ENCODE measurements around the gene MED16.
"Not testable (repeated sequence)": the region's sequence is repeated elsewhere in the genome, so short reads cannot be mapped to it uniquely, and the experiment has no call there.

The MED16 gene

DNA sequence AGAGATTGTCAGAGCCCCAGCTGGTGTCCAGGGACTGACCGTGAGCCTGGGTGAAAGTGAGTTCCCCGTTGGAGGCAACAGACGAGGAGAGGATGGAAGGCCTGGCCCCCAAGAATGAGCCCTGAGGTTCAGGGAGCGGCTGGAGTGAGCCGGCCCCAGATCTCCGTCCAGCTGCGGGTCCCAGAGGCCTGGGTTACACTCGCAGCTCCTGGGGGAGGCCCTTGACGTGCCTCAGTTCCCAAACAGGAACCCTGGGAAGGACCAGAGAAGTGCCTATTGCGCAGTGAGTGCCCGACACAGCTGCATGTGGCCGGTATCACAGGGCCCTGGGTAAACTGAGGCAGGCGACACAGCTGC, 42.0 kb downstream of the MED16 start:
- no peak for DNase-seq

DNA sequence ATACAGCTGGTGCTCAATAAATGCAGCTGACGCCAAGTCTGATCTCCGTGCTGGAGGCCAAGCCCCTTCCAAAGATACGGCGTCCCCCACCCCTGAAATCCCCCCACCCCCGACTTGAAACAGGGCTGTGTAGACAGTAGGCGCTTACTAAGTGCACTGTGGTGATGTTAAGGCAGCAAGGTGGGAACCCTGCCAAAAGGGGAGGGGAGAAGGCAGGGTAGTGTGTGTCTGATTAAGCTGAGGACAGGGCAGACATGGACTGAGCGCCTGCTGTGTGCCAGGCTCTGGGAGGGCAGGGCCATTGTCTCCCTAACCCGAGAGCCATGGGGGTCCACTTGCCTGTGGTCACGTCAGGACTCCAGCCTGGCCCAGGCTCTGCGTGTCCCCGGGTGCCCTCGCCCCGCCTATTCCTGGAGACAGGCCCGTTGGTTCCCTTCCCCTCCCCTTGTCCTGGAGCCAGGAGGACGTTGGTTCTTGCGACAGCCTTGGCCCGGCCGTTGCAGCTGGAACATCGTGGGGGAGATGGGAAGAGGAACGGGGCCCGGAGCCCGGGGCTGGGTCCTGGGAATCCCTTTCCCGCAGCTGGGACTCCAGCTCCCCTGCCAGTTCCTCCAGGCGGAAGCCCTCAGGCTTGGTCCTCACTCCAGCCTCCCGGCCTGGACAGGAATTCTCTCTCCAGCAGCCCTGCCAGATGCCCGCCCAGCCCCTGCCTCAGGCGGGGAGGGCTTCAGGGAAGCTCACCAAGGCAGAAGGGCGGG, 42.6 kb downstream of the MED16 start:
- DNase-seq: peak; percentile 38

DNA sequence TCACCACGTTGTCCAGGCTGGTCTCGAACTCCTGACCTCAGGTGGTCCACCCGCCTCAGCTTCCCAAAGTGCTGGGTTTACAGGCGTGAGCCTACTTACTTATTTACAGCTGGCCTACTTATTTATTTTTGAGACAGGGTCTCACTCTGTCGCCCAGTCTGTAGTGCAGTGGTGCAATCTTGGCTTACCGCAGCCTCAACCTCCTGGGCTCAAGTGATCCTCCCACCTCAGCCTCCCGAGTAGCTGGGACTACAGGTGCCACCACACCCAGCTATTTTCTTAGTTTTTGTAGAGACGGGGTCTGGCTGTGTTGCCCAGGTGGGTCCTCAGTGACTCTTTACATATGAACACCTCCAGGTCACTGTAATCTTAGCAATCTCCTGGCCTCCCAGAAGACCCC, 43.8 kb downstream of the MED16 start:
- not testable (repeated sequence) for DNase-seq

DNA sequence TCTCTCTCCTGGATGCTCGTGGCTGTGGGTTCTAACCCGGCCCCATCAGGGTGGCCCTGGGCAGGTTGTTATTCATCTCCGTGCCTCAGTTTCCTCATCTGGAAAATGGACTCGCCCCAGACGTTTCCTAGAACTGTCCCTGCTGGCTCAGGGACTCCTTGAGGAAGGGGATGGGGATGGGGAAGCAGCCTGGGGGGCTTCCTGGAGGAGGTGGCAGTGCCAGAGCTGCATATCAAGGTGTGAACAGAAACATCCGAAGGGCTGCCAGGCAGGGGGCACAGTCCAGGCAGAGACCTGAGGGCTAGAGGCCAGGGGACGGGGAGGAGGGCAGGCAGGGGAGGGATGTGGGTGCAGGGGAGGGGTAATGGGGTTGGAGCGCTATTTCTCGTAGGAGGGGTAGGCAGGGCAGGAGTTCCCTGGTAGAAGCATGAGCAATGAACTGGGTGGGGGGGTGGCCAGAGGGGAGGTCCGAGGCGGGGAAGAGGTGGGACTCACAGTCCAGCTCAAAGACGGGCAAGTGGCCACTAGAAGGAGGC, 44.5 kb downstream of the MED16 start:
- DNase-seq: no peak

DNA sequence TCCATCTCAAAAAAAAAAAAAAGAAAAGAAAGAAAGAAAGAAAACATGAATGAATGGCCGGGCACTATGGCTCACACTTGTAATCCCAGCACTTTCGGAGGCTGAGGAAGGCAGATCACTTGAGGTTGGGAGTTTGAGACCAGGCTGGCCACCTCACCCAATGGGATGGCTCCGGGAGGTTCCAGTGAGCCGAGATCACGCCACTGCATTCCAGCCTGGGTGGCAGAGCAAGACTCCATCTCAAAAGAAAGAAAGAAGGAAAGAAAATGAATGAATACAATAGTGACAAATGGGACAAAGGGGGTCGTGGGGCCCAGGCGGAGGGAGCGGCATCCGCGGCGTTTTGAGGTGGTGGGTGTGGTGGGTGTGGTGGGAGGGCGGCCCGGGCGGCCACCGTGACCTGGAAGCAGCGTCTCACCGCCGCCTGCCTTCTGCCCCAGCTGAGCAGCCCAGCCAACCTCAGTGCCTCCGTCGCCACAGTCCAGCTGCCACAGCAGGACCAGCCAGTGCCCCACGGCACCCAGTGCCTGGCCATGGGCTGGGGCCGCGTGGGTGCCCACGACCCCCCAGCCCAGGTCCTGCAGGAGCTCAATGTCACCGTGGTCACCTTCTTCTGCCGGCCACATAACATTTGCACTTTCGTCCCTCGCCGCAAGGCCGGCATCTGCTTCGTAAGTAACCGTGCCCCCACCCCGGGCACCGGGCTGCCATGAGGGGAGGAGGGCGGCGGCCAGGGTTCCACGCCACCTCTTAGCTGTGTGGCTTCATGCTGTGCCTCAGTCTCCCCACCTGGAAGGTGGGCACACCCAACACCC, 47.1 kb downstream of the MED16 start:
- no peak for DNase-seq

DNA sequence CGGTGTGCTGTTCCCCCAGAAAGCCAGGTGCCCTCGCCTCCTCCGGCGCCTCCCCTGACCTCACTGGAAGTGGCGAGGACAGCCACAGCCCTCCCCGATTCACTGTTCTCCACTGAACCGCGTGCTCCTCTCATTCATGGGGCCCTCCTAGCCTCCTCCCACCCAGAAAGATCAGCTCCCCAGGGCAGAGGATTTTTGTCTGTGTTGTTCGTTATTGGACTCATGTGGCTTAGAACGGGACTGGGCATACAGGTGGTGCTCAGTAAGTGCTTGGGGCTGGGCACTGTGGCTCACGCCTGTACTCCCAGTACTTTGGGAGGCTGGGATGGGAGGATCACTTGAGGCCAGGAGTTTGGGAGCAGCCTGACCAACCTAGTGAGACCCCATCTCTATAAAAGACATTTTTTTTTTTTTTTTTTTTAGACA, 48.4 kb downstream of the MED16 start:
- DNase-seq: no peak

DNA sequence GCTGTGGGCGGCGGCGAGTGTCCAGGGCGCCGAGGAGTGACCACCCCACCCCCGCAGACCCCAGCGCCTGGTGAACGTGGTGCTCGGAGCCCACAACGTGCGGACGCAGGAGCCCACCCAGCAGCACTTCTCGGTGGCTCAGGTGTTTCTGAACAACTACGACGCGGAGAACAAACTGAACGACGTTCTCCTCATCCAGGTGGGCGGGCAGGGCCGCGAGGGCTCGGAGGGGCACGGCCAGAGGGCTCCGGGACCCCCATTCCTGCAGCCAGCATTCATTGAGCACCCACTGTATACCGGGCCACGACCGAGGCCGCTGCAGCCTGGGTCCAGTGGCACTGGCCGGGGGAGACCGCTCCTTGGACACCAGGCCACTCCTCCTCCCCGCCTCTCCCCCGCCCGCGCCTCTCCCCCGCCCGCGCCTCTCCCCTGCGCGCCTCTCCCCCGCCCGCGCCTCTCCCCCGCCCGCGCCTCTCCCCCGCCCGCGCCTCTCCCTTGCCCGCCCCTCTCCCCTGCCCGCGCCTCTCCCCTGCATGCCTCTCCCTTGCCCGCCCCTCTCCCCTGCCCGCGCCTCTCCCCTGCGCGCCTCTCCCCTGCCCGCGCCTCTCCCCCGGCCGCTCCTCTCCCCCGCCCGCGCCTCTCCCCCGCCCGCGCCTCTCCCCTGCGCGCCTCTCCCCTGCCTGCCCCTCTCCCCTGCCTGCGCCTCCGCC, 49.0 kb downstream of the MED16 start:
- no peak for DNase-seq

DNA sequence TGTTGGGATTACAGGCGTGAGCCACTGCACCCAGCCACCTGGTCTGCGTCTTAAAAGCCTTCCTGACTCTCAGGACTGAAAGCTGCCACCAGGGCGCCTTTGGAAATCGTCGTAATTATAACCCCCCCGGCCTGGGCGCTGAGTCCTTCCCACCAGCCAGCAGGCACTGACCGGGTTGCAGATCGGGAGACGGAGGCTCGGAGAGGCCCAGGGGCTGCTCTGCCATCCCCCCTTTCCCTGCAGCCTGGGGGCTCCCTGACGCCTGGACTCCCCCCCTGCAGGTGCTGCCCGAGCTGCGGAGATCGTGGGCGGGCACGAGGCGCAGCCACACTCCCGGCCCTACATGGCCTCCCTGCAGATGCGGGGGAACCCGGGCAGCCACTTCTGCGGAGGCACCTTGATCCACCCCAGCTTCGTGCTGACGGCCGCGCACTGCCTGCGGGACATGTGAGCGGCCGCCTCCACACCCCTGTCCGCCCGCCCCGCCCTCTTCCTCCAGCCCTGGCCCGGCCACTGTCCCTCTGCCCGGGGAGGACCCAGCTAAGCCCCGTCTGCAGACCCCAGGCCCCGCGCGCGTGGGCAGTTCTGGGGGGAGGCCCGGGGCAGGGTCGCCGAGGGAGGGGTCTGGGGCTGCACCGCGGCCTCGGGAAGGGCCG, 49.7 kb downstream of the MED16 start:
- no peak for DNase-seq

DNA sequence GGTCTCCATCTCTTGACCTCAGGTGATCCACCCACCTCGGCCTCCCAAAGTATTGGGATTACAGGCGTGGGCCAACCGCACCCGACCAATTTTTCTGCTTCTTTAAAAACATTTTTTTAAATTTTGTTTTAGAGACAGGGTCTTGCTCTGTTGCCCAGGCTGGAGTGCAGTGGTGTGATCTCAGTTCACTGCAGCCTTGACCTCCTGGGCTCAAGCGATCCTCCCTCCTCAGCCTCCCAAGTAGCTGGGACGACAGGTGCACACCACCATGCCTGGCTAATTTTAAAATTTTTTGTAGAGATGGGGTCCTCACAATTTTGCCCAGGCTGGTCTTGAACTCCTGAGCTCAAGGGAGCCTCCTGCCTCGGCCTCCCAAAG, 50.2 kb downstream of the MED16 start:
- not testable (repeated sequence) for DNase-seq

DNA sequence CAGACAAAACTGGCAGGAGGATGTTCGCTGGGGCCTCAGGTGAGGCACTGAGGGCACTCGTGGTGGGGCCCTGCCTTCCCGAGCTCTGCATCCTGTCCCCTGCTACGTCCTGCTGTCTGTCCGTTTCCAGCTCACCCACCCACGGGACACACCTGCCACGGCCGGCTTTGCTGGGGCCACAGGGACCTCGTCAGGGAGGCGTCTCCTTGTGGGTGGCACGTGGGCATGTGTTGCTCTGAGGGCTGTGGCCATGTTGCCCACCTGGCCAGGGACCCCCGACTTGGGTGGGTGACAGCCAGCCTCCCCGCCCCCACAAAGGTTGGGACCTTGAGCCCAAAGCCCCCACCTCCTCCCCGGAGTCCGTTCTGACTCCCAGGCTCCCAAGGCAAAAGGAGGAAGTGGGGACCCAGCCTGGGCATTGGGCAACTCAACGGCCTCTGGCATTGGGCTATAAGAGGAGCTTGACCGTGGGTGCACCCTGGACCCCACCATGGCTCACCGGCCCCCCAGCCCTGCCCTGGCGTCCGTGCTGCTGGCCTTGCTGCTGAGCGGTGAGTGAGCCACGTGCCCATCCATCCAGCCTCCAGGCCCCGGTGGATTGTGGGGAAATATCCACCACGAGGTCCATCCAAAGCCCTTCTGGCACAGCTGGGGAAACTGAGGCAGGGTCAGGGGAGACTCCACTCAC, 52.3 kb downstream of the MED16 start, which contains the start of gene PRTN3:
TSS of gene PRTN3 (plus strand) at position 481 of the 688 bp plus-strand sequence. CDS start at position 491, 10 bp downstream.
- no peak for DNase-seq

DNA sequence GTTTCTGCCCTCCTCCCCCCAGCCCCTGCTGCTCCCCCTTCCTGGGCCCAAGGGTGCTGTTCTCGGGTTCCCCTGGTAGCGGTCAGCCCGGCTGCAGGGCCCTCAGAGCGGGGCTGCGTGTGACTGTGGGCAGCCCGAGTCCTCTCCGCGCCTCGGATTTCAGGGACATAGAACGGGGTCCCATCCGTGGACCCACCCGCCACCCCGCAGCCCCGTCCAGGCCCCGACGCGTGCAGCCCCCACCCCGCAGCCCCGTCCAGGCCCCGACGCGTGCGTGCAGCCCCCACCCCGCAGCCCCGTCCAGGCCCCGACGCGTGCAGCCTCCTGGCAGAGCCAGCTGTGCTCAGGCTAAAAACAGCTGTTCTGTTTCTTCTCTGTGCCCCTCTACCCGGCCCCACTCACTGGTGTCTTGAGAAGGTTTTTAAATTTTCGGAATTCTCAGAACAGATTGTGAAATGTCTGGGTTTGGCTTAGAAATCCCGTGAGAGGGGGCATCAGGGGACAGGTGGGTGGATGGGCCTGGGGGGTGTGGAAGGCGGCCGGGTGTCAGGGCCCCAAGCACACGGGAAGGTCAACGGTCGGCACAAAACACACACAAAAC, 57.7 kb downstream of the MED16 start:
- DNase-seq: no peak

DNA sequence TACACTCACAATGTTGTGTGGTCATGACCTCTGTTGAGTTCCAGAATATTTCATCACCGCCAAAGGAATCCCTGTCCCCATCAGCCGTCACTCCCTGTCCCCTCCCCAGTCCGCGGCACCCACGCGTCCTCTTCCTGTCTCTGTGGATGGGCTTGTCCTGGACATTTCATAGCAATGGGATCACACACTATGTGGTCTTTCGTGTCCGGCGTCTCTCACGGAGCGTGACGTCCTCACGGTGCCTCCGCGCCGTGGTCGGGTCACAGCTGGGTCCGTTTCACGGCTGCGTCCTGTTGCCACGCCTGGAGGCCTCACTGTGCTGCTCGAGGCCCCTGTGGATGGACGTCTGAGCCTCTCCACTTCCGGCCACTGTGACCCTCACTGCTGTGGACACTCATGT, 58.8 kb downstream of the MED16 start:
- no peak for DNase-seq

DNA sequence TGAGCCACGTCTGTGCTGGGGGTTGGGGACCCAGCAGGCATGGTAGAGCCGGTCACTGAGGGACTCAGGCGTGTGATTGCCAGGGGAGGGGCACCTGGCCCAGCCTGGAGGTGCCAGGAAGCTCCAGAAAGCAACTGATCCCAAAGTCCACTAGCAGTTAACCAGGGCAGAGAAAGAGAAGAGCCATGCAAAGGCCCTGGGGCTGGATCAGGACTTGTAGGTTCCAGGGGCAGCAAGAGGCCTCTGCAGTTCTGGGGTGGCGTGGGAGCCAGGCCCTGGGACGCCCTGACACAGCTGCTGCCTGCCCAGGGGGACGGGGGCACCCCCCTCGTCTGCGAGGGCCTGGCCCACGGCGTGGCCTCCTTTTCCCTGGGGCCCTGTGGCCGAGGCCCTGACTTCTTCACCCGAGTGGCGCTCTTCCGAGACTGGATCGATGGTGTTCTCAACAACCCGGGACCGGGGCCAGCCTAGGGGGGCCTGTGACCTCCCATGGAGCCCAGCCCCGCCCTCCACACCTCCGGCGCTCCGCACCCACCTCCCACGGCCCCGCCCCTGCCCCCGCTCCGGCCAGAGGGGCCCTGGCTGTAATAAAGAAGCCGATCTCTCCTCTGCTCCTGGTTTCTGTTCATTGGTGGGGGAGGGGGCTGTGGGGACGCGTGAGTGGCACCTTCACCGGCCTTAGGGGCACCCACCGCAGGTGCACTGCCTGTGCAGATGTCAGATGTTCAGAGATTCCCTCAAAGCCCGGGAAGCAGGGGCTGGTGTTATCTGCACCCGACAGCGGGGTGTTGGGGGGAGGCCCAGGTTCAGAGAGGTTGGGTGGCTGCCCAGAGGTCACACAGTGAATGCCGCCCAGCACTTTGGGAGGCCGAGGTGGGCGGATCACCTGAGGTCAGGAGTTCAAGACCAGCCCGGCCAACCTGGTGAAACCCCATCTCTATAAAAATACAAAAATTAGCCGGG, 61.3 kb downstream of the MED16 start:
- DNase-seq: no peak

DNA sequence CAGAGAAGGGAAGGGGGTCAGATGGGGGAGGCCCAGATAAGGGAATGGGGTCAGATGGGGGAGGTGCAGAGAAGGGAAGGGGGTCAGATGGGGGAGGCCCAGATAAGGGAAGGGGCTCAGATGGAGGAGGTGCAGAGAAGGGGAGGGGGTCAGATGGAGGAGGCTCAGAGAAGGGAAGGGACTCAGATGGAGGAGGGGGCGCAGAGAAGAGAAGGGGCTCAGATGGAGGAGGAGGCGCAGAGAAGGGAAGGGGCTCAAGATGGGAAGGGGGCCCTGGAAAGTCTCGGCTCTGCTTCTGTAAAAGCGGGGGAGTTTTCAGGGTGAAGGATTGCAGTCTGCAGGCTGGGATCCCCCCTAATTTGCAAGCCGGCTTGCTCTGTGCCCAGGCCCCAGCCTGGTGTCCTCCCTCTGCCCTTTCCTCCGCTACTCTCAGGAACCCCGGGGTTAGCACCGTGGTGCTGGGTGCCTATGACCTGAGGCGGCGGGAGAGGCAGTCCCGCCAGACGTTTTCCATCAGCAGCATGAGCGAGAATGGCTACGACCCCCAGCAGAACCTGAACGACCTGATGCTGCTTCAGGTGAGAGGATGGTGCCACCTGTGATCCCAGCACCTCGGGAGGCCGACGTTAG, 63.7 kb downstream of the MED16 start:
- no peak for DNase-seq

DNA sequence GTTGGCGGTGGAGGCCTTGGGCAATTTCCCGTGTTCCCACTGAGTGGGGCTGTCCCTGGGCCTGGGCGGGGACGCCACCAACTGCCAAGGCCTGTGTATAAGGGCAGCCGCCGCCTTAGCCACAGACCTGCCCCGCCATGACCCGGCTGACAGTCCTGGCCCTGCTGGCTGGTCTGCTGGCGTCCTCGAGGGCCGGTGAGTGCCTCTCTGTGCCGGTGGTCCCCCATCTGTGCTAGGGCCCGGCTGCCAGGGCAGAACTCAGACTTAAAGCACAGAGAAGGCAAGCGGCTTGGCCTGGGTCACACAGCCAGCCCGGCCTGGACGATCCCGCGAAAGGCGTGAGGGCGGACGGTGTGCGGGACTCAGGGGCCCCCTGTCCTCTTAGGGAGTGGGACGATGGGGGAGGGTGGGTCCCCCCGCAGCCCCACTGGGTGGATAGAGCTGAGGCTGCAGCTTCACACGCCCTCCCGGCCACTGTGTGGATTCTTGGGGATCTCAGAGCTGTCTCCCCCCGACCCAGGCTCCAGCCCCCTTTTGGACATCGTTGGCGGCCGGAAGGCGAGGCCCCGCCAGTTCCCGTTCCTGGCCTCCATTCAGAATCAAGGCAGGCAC, 65.2 kb downstream of the MED16 start, which contains the start of gene AZU1:
TSS of gene AZU1 (plus strand) at position 128 of the 612 bp plus-strand sequence. CDS start at position 138, 10 bp downstream.
- no peak for DNase-seq

DNA sequence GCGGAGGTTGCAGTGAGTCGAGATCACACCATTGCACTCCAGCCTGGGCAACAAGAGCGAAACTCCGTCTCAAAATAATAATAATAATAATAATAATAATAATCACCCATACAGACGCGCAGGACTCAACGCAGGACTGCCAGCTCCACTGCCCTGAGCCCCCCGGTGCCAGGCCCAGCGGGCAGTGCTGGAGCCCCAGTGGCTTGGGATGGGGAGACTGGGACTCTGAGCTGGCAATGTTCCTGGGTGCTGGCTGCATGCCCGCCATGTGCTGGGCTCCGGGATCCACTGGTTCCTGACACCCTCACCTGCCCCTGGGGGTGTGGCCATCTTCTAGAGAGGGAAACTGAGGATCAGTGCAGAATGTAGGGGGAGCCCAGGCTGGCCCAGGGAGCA, 65.7 kb downstream of the MED16 start:
- no peak for DNase-seq

DNA sequence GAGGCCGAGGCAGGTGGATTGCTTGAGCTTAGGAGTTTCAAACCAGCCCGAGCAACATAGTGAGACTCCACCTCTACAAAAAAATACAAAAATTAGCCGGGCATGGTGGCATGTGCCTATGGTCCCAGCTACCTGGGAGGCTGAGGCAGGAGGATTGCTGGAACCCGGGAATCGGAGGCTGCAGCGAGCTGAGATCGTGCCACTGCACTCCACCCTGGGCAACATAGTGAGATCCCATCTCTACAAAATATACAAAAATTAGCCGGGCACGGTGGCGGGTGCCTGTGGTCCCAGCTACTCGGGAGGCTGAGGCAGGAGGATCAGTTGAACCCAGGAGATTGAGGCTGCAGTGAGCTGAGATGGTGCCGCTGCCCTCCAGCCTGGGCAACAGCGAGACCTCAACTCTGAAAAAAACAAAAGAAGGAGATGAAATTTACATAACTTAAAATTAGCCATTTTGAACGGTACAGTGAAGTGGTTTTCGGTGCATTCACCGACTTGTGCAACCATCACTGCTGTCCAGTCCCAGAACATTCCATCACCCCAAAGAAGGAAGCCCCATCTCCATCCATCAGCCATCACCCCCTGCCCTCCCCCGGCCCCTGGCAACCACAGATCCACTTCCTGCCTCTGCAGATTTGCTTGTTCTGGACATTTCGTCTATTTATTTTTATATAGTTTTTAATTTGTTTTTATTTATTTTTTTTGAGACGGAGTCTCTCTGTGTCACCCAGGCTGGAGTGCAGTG, 66.9 kb downstream of the MED16 start:
- DNase-seq: no peak

DNA sequence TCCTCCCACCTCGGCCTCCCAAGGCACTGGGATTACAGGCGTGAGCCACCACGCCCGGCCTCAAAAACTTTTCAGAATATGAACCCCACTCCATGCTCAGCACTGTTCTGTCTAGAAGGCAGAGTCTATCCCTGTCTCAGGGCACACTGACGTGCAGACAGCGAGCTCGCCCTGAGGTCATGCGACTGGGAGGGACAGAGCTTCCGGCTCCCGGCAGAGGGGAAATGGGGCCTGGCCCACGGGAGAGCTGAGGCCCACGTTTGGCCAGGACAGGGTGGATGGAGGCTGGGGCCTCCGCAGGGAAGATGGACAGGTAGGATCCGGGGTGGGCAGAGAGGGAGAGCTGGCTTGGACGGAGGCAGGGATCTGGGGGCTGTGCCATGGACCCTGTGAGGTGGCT, 68.1 kb downstream of the MED16 start:
- DNase-seq: no peak

Data from activated CD4-positive, alpha-beta T cell treated with anti-CD3 and anti-CD28 coated beads for 48 hours (primary cell).